Measurements from ENCODE around the gene NES.

Gene NES

DNA sequence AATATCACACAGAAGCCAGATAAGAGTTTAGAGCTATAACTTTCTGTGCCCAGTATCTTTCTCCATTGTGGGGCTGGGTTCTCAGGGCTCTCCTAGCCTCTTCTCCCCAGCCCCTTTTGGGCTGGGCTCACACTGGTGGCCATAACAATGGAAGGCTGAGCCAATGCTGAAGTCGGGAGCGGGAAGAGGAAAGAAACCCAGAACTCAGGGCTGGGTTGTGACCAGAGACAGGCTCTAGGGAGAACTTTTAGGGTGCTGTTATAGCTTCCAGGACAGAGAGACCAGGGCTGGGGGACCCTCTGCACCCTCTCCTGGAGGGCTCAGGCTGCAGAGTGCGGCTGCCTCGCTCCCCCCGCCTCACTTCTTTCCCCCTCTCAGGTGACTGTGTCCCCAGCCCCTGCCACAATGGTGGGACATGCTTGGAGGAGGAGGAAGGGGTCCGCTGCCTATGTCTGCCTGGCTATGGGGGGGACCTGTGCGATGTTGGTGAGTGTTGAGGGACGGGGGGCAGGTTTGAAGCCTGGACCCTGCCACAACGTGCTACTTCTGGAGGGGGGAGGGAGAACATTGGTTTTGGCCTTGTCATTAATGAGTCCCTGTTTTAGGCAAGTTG is 21.2 kb downstream of the NES start:
- no peak for ATAC-seq
- TF ChIP-seq, protein P1, sequence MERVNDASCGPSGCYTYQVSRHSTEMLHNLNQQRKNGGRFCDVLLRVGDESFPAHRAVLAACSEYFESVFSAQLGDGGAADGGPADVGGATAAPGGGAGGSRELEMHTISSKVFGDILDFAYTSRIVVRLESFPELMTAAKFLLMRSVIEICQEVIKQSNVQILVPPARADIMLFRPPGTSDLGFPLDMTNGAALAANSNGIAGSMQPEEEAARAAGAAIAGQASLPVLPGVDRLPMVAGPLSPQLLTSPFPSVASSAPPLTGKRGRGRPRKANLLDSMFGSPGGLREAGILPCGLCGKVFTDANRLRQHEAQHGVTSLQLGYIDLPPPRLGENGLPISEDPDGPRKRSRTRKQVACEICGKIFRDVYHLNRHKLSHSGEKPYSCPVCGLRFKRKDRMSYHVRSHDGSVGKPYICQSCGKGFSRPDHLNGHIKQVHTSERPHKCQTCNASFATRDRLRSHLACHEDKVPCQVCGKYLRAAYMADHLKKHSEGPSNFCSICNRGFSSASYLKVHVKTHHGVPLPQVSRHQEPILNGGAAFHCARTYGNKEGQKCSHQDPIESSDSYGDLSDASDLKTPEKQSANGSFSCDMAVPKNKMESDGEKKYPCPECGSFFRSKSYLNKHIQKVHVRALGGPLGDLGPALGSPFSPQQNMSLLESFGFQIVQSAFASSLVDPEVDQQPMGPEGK (CRISPR knock-in tag; IDR thresholded peaks at IDR 0.05; ENCODE audit: borderline replicate concordance), result no peak
- TF ChIP-seq, protein P2, sequence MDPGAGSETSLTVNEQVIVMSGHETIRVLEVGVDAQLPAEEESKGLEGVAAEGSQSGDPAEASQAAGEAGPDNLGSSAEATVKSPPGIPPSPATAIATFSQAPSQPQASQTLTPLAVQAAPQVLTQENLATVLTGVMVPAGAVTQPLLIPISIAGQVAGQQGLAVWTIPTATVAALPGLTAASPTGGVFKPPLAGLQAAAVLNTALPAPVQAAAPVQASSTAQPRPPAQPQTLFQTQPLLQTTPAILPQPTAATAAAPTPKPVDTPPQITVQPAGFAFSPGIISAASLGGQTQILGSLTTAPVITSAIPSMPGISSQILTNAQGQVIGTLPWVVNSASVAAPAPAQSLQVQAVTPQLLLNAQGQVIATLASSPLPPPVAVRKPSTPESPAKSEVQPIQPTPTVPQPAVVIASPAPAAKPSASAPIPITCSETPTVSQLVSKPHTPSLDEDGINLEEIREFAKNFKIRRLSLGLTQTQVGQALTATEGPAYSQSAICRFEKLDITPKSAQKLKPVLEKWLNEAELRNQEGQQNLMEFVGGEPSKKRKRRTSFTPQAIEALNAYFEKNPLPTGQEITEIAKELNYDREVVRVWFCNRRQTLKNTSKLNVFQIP (CRISPR knock-in tag; IDR thresholded peaks at IDR 0.05; ENCODE audit: borderline replicate concordance, low read depth), result no peak
- TF ChIP-seq GLIS3 (CRISPR knock-in tag; IDR thresholded peaks at IDR 0.05), result no peak
- TF ChIP-seq ZNF8 (CRISPR knock-in tag; IDR thresholded peaks at IDR 0.05), result no peak

DNA sequence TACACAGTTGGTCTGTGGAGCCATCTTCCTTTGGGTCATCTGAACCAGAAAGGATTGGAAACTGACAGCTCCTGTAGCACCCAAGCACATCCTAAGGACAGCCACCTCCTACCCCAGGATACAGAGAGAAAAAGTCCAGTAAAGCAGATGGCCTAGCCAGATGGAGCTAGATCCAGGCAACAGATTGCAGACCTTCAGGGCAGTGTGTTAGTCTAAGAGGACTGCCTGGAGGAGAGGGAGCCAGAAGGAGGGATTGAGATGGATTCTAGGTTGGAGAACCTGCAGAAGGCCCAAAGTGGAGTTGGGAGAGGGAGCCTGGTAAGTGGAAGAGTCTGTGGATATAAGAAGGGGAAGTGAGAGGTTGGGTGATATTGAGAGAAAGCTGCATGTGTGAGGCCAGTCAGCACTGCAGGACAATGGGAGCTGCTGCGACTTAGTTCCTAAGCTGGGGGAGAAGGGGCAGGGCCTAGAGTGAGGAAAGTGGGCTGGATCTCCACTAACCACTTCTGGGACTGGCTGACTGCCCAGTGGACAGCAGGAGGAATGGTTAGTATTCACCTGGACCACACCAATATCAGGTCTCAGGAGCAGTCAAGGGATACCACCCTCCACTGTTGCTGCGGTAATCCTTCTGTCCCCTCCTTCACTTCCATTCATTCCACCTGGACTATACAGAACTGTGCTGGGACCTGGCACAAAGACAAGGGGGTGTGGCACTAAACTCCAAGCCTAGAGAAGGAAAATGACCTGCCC is 21.9 kb downstream of the NES start:
- ATAC-seq, result no peak
- peak; percentile 22; the same call in 1 of the 2 replicates for TF ChIP-seq TCF4 (CRISPR knock-in tag; IDR thresholded peaks at IDR 0.05; ENCODE audit: borderline replicate concordance)
- no peak for TF ChIP-seq ZNF565 (CRISPR knock-in tag; conservative IDR thresholded peaks at IDR 0.05; ENCODE audit: low read depth)

DNA sequence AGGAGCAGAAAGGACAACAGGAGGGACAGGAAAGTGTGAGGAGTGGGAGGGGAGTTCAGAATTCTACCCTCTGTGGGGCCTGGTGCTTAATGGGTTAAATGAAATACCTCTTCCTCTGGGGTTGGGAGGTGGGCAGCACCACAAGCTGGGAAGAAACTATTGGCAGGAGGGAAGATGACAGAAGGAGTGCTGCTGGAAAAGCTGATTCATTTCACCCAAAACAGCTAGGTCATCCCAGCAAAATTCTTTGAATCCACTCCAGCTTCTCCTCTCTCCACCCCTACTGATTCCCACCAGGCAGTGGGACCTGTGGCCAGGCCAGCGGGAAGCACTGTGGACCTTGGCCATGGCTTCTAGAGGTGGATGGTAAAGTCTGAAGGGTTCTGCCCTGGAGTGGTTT is 22.5 kb downstream of the NES start:
- ATAC-seq, result no peak
- no peak for TF ChIP-seq ZNF70 (CRISPR knock-in tag; IDR thresholded peaks at IDR 0.05)

DNA sequence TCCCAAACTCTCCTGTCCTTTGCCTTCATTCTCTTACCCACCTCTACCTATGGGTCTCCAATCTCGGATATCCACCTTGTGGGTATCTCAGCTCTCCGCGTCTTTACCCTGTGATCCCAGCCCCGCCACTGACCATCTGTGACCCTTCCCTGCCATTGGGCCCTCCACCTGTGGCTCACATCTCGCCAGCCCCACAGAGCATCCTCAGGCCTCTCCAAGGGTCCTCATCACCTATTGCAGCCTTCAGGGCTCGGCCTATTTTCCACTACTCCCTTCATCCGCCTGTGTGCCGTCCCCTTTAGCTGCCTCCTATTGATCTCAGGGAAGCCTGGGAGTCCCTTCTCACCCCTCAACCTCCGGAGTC is 24.2 kb downstream of the NES start:
- no peak for ATAC-seq
- TF ChIP-seq, protein P3, sequence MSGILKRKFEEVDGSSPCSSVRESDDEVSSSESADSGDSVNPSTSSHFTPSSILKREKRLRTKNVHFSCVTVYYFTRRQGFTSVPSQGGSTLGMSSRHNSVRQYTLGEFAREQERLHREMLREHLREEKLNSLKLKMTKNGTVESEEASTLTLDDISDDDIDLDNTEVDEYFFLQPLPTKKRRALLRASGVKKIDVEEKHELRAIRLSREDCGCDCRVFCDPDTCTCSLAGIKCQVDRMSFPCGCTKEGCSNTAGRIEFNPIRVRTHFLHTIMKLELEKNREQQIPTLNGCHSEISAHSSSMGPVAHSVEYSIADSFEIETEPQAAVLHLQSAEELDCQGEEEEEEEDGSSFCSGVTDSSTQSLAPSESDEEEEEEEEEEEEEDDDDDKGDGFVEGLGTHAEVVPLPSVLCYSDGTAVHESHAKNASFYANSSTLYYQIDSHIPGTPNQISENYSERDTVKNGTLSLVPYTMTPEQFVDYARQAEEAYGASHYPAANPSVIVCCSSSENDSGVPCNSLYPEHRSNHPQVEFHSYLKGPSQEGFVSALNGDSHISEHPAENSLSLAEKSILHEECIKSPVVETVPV (CRISPR knock-in tag; IDR thresholded peaks at IDR 0.05), result no peak
- no peak for TF ChIP-seq TOX (CRISPR knock-in tag; IDR thresholded peaks at IDR 0.05; ENCODE audit: borderline replicate concordance)
- no peak for TF ChIP-seq ZC3H10 (CRISPR knock-in tag; IDR thresholded peaks at IDR 0.05)
- no peak for TF ChIP-seq ARNTL (CRISPR knock-in tag; IDR thresholded peaks at IDR 0.05; ENCODE audit: borderline replicate concordance, low read depth)
- TF ChIP-seq RARB (CRISPR knock-in tag; IDR thresholded peaks at IDR 0.05), result no peak

DNA sequence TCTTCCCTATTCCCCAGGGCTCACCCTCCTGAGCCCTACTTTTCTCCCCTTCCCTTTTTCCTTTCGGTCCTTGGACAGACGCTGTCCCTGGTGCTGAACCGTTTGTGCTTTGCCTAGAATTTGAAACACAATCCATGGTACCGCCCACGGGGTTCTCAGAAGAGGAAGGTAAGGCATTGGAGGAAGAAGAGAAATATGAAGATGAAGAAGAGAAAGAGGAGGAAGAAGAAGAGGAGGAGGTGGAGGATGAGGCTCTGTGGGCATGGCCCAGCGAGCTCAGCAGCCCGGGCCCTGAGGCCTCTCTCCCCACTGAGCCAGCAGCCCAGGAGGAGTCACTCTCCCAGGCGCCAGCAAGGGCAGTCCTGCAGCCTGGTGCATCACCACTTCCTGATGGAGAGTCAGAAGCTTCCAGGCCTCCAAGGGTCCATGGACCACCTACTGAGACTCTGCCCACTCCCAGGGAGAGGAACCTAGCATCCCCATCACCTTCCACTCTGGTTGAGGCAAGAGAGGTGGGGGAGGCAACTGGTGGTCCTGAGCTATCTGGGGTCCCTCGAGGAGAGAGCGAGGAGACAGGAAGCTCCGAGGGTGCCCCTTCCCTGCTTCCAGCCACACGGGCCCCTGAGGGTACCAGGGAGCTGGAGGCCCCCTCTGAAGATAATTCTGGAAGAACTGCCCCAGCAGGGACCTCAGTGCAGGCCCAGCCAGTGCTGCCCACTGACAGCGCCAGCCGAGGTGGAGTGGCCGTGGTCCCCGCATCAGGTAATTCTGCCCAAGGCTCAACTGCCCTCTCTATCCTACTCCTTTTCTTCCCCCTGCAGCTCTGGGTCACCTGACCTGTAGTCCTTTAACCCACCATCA is 24.8 kb downstream of the NES start:
- TF ChIP-seq, protein P1 (CRISPR knock-in tag; IDR thresholded peaks at IDR 0.05; ENCODE audit: borderline replicate concordance), result no peak
- no peak for TF ChIP-seq ZNF565 (CRISPR knock-in tag; conservative IDR thresholded peaks at IDR 0.05; ENCODE audit: low read depth)
- no peak for TF ChIP-seq ZFP3 (CRISPR knock-in tag; IDR thresholded peaks at IDR 0.05)
- 0 out of 3 replicates have a peak, but pooled peaks have one; percentile 15 for ATAC-seq

DNA sequence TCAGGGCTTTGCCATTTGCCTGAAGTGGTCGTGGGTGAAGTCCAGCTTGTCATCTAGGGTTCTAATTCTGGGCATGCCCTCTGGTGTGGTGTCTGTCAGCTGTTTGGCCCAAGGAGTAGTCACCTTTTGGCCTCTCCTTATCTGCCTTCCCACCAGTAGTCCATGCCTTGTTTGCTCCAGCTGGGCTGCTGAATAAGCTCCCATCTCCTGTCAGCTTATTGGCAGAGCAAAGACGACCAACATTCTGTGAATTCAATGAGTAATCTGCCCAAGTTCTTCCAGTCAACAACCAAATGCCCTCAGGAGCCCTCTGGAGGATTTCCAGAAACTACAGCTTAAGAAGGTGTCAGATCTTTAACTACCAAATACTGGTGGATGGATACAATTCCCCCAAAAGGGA is 28.3 kb downstream of the NES start:
- no peak for ATAC-seq
- TF ChIP-seq ZC3H10 (CRISPR knock-in tag; IDR thresholded peaks at IDR 0.05) (no peak), CSDC2 (CRISPR knock-in tag; IDR thresholded peaks at IDR 0.05) (no peak), PPARA (CRISPR knock-in tag; IDR thresholded peaks at IDR 0.05; ENCODE audit: borderline replicate concordance) (no peak), ARNTL (CRISPR knock-in tag; IDR thresholded peaks at IDR 0.05; ENCODE audit: borderline replicate concordance, low read depth) (no peak), OSR1 (CRISPR knock-in tag; IDR thresholded peaks at IDR 0.05) (no peak), ZFP30 (CRISPR knock-in tag; IDR thresholded peaks at IDR 0.05) (no peak), ZNF8 (CRISPR knock-in tag; IDR thresholded peaks at IDR 0.05) (no peak)
- TF ChIP-seq, protein P1 (CRISPR knock-in tag; IDR thresholded peaks at IDR 0.05; ENCODE audit: borderline replicate concordance), result no peak
- TF ChIP-seq, protein P4, sequence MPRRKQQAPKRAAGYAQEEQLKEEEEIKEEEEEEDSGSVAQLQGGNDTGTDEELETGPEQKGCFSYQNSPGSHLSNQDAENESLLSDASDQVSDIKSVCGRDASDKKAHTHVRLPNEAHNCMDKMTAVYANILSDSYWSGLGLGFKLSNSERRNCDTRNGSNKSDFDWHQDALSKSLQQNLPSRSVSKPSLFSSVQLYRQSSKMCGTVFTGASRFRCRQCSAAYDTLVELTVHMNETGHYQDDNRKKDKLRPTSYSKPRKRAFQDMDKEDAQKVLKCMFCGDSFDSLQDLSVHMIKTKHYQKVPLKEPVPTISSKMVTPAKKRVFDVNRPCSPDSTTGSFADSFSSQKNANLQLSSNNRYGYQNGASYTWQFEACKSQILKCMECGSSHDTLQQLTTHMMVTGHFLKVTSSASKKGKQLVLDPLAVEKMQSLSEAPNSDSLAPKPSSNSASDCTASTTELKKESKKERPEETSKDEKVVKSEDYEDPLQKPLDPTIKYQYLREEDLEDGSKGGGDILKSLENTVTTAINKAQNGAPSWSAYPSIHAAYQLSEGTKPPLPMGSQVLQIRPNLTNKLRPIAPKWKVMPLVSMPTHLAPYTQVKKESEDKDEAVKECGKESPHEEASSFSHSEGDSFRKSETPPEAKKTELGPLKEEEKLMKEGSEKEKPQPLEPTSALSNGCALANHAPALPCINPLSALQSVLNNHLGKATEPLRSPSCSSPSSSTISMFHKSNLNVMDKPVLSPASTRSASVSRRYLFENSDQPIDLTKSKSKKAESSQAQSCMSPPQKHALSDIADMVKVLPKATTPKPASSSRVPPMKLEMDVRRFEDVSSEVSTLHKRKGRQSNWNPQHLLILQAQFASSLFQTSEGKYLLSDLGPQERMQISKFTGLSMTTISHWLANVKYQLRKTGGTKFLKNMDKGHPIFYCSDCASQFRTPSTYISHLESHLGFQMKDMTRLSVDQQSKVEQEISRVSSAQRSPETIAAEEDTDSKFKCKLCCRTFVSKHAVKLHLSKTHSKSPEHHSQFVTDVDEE (CRISPR knock-in tag; IDR thresholded peaks at IDR 0.05), result no peak
